ENCODE results near the gene NEK3. TPM values are rescaled to one million over a fixed set of nuclear protein-coding genes. Genes with fewer than 3 reads are reported as not detected.

NEK3 gene
- total and polyA plus RNA-seq, 2 experiments from 2014 or later: 8.9 to 11.1 TPM

GRCh38 chr13:52155177-52155576, 4.2 kb downstream of the NEK3 start:
- Histone ChIP-seq H2AFZ (no peak overlapping the region), H4K20me1 (ENCODE audit: insufficient read depth) (no peaks in the 10 kb centered on the region), H3K4me2 (ENCODE audit: unreplicated experiment) (no peak overlapping the region), H3K27ac (no peak overlapping the region), H3K4me1 (ENCODE audit: insufficient read depth) (peaks cover 17% of the 10 kb centered on the region; the same call in 1 of the 2 replicates), H3K4me3 (no peak overlapping the region), H3K9me2 (ENCODE audit: insufficient read depth) (no peaks in the 10 kb centered on the region), H3F3A (ENCODE audit: insufficient read depth) (0 out of 2 replicates have a peak, but pooled peaks cover 12% of the 10 kb centered on the region), H3K79me2 (ENCODE audit: insufficient read depth) (peaks cover 13% of the 10 kb centered on the region; the same call in 1 of the 2 replicates), H3K36me3 (ENCODE audit: low read depth) (0 out of 2 replicates have a peak, but pooled peaks cover 10% of the 10 kb centered on the region), H3K27me3 (replicated peaks; ENCODE audit: insufficient read depth) (no peaks in the 10 kb centered on the region), H3K9ac (no peak overlapping the region), H3K9me3 (ENCODE audit: low read depth) (no peaks in the 10 kb centered on the region)
- DNase-seq: no peak
- 76 to 96% methylated on average over 1 of the region's 1 CpG for WGBS, 2 experiments (ENCODE audit: low coverage in 1 of 2, low lambda C conversion rate in 2 of 2, missing lambda C conversion rate in 2 of 2)
- in situ Hi-C loops (cut with MboI): no loop called here
- no peak for TF ChIP-seq EZH2phosphoT487 (IDR thresholded peaks at IDR 0.05; ENCODE audit: insufficient read depth, low read depth)

GRCh38 chr13:52147225-52147624, 12.2 kb downstream of the NEK3 start:
- no peaks in the 10 kb centered on the region for H3K9me3 ChIP-seq (ENCODE audit: low read depth)
- H3K4me3 ChIP-seq: no peak overlapping the region
- H3K9ac ChIP-seq: no peak overlapping the region
- H3K79me2 ChIP-seq (ENCODE audit: insufficient read depth): no peaks in the 10 kb centered on the region
- no peaks in the 10 kb centered on the region for H3K27me3 ChIP-seq (replicated peaks; ENCODE audit: insufficient read depth)
- H3K27ac ChIP-seq: no peak overlapping the region
- H3F3A ChIP-seq (ENCODE audit: insufficient read depth): no peaks in the 10 kb centered on the region
- no peaks in the 10 kb centered on the region for H4K20me1 ChIP-seq (ENCODE audit: insufficient read depth)
- H3K4me2 ChIP-seq (ENCODE audit: unreplicated experiment): no peak overlapping the region
- in situ Hi-C loops (cut with MboI): loop anchor here (25.0 kb wide), 1 partner anchor 710 kb away; no protein-coding TSS in a partner anchor
- 44 to 48% methylated on average over 1 of the region's 1 CpG for WGBS, 2 experiments (ENCODE audit: low coverage in 1 of 2, low lambda C conversion rate in 2 of 2, missing lambda C conversion rate in 2 of 2)
- no peak overlapping the region for H2AFZ ChIP-seq
- TF ChIP-seq EZH2phosphoT487 (IDR thresholded peaks at IDR 0.05; ENCODE audit: insufficient read depth, low read depth) (no peak), EZH2 (IDR thresholded peaks at IDR 0.05; ENCODE audit: insufficient read depth, poor library complexity, severe bottlenecking) (no peak)
- no peaks in the 10 kb centered on the region for H3K4me1 ChIP-seq (ENCODE audit: insufficient read depth)
- no peaks in the 10 kb centered on the region for H3K9me2 ChIP-seq (ENCODE audit: insufficient read depth)
- peaks cover 28% of the 10 kb centered on the region; the same call in 1 of the 2 replicates for H3K36me3 ChIP-seq (ENCODE audit: low read depth)
- DNase-seq: no peak

DNA sequence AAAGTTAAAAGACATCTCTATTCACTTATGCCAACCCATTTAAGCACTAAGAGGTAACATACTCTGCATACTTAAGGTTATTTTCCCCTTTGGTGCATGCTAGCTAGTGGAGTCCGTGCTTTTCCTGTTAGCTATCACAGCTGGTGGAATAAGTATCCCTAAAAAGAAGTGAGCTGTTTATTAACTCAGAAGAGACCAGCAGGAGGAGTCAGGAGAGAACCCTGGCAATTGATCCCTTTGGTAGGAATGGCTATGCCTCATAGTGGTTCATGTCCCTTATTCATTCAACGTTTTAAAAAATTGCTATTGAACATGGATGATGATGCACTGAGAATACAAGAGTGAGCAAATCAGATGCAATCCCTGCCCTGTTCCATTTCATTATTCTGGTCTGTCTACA, 18.1 kb downstream of the NEK3 start:
- Histone ChIP-seq H3K4me3 (no peak overlapping the region), H3K9me2 (ENCODE audit: insufficient read depth) (no peaks in the 10 kb centered on the region), H3K9me3 (ENCODE audit: low read depth) (no peaks in the 10 kb centered on the region), H3K36me3 (ENCODE audit: low read depth) (peaks cover 9% of the 10 kb centered on the region; the same call in 1 of the 2 replicates), H3K9ac (no peak overlapping the region), H2AFZ (no peak overlapping the region), H3K4me2 (ENCODE audit: unreplicated experiment) (no peak overlapping the region), H3K27me3 (replicated peaks; ENCODE audit: insufficient read depth) (no peaks in the 10 kb centered on the region), H3K27ac (no peak overlapping the region), H4K20me1 (ENCODE audit: insufficient read depth) (no peaks in the 10 kb centered on the region), H3F3A (ENCODE audit: insufficient read depth) (no peaks in the 10 kb centered on the region), H3K4me1 (ENCODE audit: insufficient read depth) (no peaks in the 10 kb centered on the region), H3K79me2 (ENCODE audit: insufficient read depth) (no peaks in the 10 kb centered on the region)
- in situ Hi-C loops (cut with MboI): loop anchor here (25.0 kb wide), 1 partner anchor 704 kb away; no protein-coding TSS in a partner anchor
- WGBS, 2 experiments (ENCODE audit: low coverage in 1 of 2, low lambda C conversion rate in 2 of 2, missing lambda C conversion rate in 2 of 2): 79 to 80% methylated on average over 2 of the region's 2 CpGs
- peak; percentile 6 for DNase-seq
- no peak for TF ChIP-seq EZH2 (IDR thresholded peaks at IDR 0.05; ENCODE audit: insufficient read depth, poor library complexity, severe bottlenecking)
- TF ChIP-seq EZH2phosphoT487 (IDR thresholded peaks at IDR 0.05; ENCODE audit: insufficient read depth, low read depth): no peak

- in situ Hi-C loops (cut with MboI): loop anchor here (10.0 to 25.0 kb wide), 2 partner anchors 313 to 700 kb away; no protein-coding TSS in a partner anchor
- TF ChIP-seq EZH2 (IDR thresholded peaks at IDR 0.05; ENCODE audit: insufficient read depth, poor library complexity, severe bottlenecking) (no peak), EZH2phosphoT487 (IDR thresholded peaks at IDR 0.05; ENCODE audit: insufficient read depth, low read depth) (no peak)
- Histone ChIP-seq H4K20me1 (ENCODE audit: insufficient read depth) (no peaks in the 10 kb centered on the region), H3K9ac (no peak overlapping the region), H2AFZ (no peak overlapping the region), H3K36me3 (ENCODE audit: low read depth) (peaks cover 5% of the 10 kb centered on the region; the same call in 1 of the 2 replicates), H3K27me3 (replicated peaks; ENCODE audit: insufficient read depth) (no peaks in the 10 kb centered on the region), H3K79me2 (ENCODE audit: insufficient read depth) (no peaks in the 10 kb centered on the region), H3K4me2 (ENCODE audit: unreplicated experiment) (no peak overlapping the region), H3F3A (ENCODE audit: insufficient read depth) (no peaks in the 10 kb centered on the region), H3K27ac (no peak overlapping the region), H3K9me3 (ENCODE audit: low read depth) (no peaks in the 10 kb centered on the region), H3K4me3 (no peak overlapping the region), H3K4me1 (ENCODE audit: insufficient read depth) (no peaks in the 10 kb centered on the region), H3K9me2 (ENCODE audit: insufficient read depth) (no peaks in the 10 kb centered on the region)
- 96 to 98% methylated on average over 3 of the region's 3 CpGs for WGBS, 2 experiments (ENCODE audit: low coverage in 1 of 2, low lambda C conversion rate in 2 of 2, missing lambda C conversion rate in 2 of 2)
- DNase-seq: no peak
These were observed 21.9 kb downstream of the NEK3 start for GRCh38 chr13:52137489-52137888.

GRCh38 chr13:52136763-52137162, 22.6 kb downstream of the NEK3 start:
- H3K4me2 ChIP-seq (ENCODE audit: unreplicated experiment): no peak overlapping the region
- DNase-seq: no peak
- H3K9me3 ChIP-seq (ENCODE audit: low read depth): no peaks in the 10 kb centered on the region
- H3K9me2 ChIP-seq (ENCODE audit: insufficient read depth): no peaks in the 10 kb centered on the region
- H3K27me3 ChIP-seq (replicated peaks; ENCODE audit: insufficient read depth): no peaks in the 10 kb centered on the region
- in situ Hi-C loops (cut with MboI): loop anchor here (10.0 to 25.0 kb wide), 2 partner anchors 312 to 699 kb away; no protein-coding TSS in a partner anchor
- TF ChIP-seq EZH2 (IDR thresholded peaks at IDR 0.05; ENCODE audit: insufficient read depth, poor library complexity, severe bottlenecking): no peak
- TF ChIP-seq EZH2phosphoT487 (IDR thresholded peaks at IDR 0.05; ENCODE audit: insufficient read depth, low read depth): no peak
- no peaks in the 10 kb centered on the region for H3K4me1 ChIP-seq (ENCODE audit: insufficient read depth)
- H2AFZ ChIP-seq: no peak overlapping the region
- no peak overlapping the region for H3K9ac ChIP-seq
- H3K27ac ChIP-seq: no peak overlapping the region
- H4K20me1 ChIP-seq (ENCODE audit: insufficient read depth): no peaks in the 10 kb centered on the region
- no peak overlapping the region for H3K4me3 ChIP-seq
- no peaks in the 10 kb centered on the region for H3K79me2 ChIP-seq (ENCODE audit: insufficient read depth)
- no peaks in the 10 kb centered on the region for H3F3A ChIP-seq (ENCODE audit: insufficient read depth)
- H3K36me3 ChIP-seq (ENCODE audit: low read depth): peaks cover 4% of the 10 kb centered on the region; the same call in 1 of the 2 replicates
